SK-N-SH treated with all-trans-retinoic acid at 6 μM for 48 hours (cell line): Measurements from ENCODE around the gene GLIS1.

Experiments used
- BACH2 ChIP-seq: fragments of 250-450 bp; sonication (Bioruptor Pico); IDR thresholded peaks from 2 replicates; pipeline ENCODE4 v1.9.0; 2021; ENCODE audit warnings: mild to moderate bottlenecking, borderline replicate concordance
- CSDC2 ChIP-seq: fragments of 250-450 bp; sonication (Bioruptor Pico); IDR thresholded peaks from 2 replicates; pipeline ENCODE4 v1.5.0; 2020; ENCODE audit warnings: mild to moderate bottlenecking, moderate library complexity
- PATZ1 ChIP-seq: fragments of 250-450 bp; sonication (Bioruptor Pico); IDR thresholded peaks from 2 replicates; pipeline ENCODE4 v1.8.0; 2020; ENCODE audit warnings: mild to moderate bottlenecking, moderate library complexity, borderline replicate concordance
- ZNF70 ChIP-seq: fragments of 450-650 bp; formaldehyde crosslinking; IDR thresholded peaks from 2 replicates; pipeline ENCODE4 v1.5.0; 2020; ENCODE audit warnings: mild to moderate bottlenecking, moderate library complexity

DNA sequence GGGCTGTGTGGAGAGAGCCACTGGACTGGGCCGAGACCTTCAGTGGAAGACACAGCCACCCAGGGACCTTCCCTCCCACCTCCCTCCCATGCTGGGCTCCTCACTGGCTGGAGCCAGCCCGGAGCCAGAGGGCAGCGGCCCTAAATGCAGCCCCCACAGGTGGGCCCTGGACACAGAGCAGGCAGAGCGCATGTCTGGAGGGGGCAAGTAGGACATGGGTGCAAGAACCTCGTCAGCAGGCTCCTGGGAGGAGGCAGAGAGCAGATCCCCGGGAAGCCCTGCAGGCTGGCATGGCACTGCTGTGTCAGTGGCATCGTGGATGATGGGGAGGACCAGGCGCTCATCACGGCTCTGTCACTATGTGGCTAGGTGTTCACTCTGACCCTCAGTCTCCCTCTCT is 234.1 kb downstream of the GLIS1 start:
- TF ChIP-seq ZNF70 (CRISPR knock-in tag) (no peak), BACH2 (no peak), CSDC2 (CRISPR knock-in tag) (no peak), PATZ1 (CRISPR knock-in tag) (no peak)
